Suprapubic skin (tissue), 4 donors: ENCODE measurements around the gene GRAMD4. TPM values are rescaled to one million over a fixed set of nuclear protein-coding genes. Genes with fewer than 3 reads are reported as not detected.

Experiments used
- DNase-seq, 2 donors: peaks; one replicate each; pipeline ENCODE4 v3.0.0-alpha.2; 2019; ENCODE audit warnings: low spot score in 2 of 2
- H3K27ac ChIP-seq: fragments of 200-600 bp; sonication (generic); one replicate; pipeline ENCODE4 v1.5.1; 2019
- H3K27me3 ChIP-seq: fragments of 200-600 bp; sonication (generic); one replicate; pipeline ENCODE4 v1.5.1; 2019
- H3K36me3 ChIP-seq: fragments of 200-600 bp; sonication (generic); one replicate; pipeline ENCODE4 v1.5.1; 2019
- H3K4me1 ChIP-seq: fragments of 200-600 bp; sonication (generic); one replicate; pipeline ENCODE4 v1.5.1; 2019
- H3K4me3 ChIP-seq: fragments of 200-600 bp; sonication (generic); one replicate; pipeline ENCODE4 v1.5.1; 2019; ENCODE audit warnings: mild to moderate bottlenecking
- H3K9me3 ChIP-seq: fragments of 200-600 bp; sonication (generic); one replicate; pipeline ENCODE4 v1.5.1; 2019
- EP300 ChIP-seq: sonication (generic); formaldehyde crosslinking; IDR thresholded peaks from one replicate; pipeline ENCODE4 v1.6.1; 2017; ENCODE audit warnings: antibody characterized with exemption
- POLR2A ChIP-seq, 2 donors: fragments of 450-650 bp; IDR thresholded peaks; one replicate each; pipeline ENCODE4 v1.6.1; 2017; ENCODE audit warnings: antibody characterized with exemption in 2 of 2, mild to moderate bottlenecking in 2 of 2, moderate library complexity in 2 of 2
- POLR2AphosphoS5 ChIP-seq, 3 donors: sonication (generic); formaldehyde crosslinking; IDR thresholded peaks; one replicate each; pipeline ENCODE4 v1.6.1; 2017; ENCODE audit warnings: antibody characterized with exemption in 3 of 3
- WGBS: methylation state at CpG from one replicate; pipeline ENCODE4 v1.1.5; 2018; 5-methylcytosine and 5-hydroxymethylcytosine counted together
- total RNA-seq, 4 donors: library from RNA; depleted of rRNA; stranded (reverse); fragments of >200 nt; gene quantifications; one replicate each; pipeline ENCODE4 v1.1.0, GENCODE V29; 2016
- TF ChIP-seq, protein P1 (sequence below), 2 donors: fragments of 200-600 bp in 1 of 2; fragments of 450-650 bp in 1 of 2; sonication (generic) in 1 of 2; IDR thresholded peaks; one replicate each; pipeline ENCODE4 v1.5.1; 2016 to 2019; ENCODE audit warnings: antibody characterized with exemption in 2 of 2, mild to moderate bottlenecking in 1 of 2, moderate library complexity in 1 of 2

GRAMD4 gene
- total RNA-seq, 4 donors from 2014 or later: 64.1 to 230 (median 164) TPM

DNA sequence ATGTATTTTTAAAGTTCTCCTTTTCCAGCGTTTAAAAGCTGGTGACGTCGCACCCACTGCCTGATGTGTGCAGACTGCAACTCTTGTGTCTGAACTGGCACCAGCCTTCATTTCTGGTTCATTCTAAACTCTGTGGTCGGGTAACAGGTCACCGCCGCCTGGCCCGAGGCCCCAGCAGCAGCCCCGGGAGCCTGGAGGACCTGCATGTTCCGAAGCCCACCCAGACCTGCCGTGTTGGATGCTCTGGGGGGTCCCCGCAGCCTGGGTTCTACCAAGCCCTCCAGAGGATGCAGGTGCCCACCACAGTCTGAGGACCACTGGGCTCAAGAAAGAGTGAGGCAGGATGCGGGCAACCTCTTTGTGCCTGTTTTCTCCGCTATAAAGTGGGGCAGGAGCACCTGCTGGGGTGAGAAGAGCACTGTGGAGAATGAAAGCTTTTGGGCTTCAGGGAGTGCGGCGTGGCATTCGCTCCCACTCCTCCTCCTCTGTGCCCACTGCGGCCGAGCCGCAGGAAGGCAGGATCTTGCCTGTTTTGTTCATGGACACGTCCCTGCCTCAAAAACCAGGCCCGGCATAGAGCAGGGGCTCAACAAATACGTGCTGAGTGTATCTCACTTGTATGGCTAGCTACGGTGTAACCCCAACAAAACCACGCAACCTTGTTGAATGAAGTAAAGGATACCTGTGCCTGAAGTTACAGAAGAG is 77.8 kb downstream of the GRAMD4 start:
- 96% methylated on average over 24 of the region's 24 CpGs for WGBS
- no peak for DNase-seq
- peaks cover 94% of the 10 kb centered on the region for H3K36me3 ChIP-seq
- no peaks in the 10 kb centered on the region for H3K27me3 ChIP-seq
- no peak overlapping the region for H3K4me3 ChIP-seq
- no peak for TF ChIP-seq POLR2A (IDR thresholded peaks at IDR 0.05)
- TF ChIP-seq EP300: no peak
- TF ChIP-seq, protein P1, sequence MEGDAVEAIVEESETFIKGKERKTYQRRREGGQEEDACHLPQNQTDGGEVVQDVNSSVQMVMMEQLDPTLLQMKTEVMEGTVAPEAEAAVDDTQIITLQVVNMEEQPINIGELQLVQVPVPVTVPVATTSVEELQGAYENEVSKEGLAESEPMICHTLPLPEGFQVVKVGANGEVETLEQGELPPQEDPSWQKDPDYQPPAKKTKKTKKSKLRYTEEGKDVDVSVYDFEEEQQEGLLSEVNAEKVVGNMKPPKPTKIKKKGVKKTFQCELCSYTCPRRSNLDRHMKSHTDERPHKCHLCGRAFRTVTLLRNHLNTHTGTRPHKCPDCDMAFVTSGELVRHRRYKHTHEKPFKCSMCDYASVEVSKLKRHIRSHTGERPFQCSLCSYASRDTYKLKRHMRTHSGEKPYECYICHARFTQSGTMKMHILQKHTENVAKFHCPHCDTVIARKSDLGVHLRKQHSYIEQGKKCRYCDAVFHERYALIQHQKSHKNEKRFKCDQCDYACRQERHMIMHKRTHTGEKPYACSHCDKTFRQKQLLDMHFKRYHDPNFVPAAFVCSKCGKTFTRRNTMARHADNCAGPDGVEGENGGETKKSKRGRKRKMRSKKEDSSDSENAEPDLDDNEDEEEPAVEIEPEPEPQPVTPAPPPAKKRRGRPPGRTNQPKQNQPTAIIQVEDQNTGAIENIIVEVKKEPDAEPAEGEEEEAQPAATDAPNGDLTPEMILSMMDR (IDR thresholded peaks at IDR 0.05): no peak
- no peak for TF ChIP-seq POLR2AphosphoS5 (IDR thresholded peaks at IDR 0.05)
- no peak overlapping the region for H3K27ac ChIP-seq
- H3K9me3 ChIP-seq: no peaks in the 10 kb centered on the region
- no peaks in the 10 kb centered on the region for H3K4me1 ChIP-seq

DNA sequence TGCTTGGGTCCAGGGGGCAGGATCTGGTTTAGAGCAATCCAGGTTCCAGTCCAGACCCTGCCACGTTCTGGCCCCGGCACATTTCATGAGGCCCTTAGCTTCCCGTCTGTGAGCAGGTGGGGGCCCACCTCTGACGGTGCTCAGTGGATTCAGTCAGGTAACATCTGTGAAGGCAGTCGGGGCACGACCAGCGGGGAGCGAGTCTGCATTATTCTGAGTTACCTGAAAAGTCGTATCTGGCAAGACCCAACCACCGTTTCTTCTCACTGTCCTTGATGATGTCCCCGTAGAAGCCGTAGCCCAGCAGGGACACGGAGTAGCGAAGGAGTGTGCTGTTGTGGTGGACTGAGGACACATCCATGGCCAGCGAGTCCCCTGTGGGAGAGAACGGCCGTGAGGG is 78.9 kb downstream of the GRAMD4 start:
- no peak overlapping the region for H3K4me3 ChIP-seq
- no peak for TF ChIP-seq POLR2AphosphoS5 (IDR thresholded peaks at IDR 0.05)
- H3K4me1 ChIP-seq: no peaks in the 10 kb centered on the region
- DNase-seq: no peak
- no peaks in the 10 kb centered on the region for H3K9me3 ChIP-seq
- H3K36me3 ChIP-seq: peaks cover 94% of the 10 kb centered on the region
- no peak overlapping the region for H3K27ac ChIP-seq
- no peaks in the 10 kb centered on the region for H3K27me3 ChIP-seq
- WGBS: 92% methylated on average over 17 of the region's 17 CpGs

DNA sequence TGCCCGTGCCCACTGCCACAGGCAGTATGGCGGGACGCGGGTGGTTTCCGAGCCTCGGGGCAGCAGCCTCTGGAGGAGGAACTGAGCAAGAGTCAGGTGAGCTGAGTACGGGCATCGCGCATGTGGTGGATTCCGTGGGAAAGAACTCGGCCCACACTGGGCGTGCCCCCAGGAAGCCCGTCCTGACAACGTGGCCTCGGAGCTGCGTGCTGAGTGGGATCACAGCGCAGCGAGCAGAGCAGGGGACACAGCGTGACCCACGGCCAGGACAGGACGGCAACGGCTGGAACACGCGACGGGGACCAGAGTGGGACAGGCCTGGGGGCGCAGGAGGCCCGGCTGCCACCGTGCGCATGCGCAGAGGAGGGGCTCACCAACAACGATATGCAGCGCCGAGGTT is 81.1 kb downstream of the GRAMD4 start:
- Histone ChIP-seq H3K9me3 (no peaks in the 10 kb centered on the region), H3K27ac (no peak overlapping the region), H3K4me3 (no peak overlapping the region), H3K27me3 (no peaks in the 10 kb centered on the region), H3K4me1 (no peaks in the 10 kb centered on the region), H3K36me3 (peaks cover 89% of the 10 kb centered on the region)
- TF ChIP-seq POLR2A (IDR thresholded peaks at IDR 0.05): no peak
- TF ChIP-seq, protein P1 (IDR thresholded peaks at IDR 0.05): no peak
- no peak for TF ChIP-seq EP300
- TF ChIP-seq POLR2AphosphoS5 (IDR thresholded peaks at IDR 0.05): no peak
- DNase-seq: no peak
- 91% methylated on average over 27 of the region's 33 CpGs for WGBS

DNA sequence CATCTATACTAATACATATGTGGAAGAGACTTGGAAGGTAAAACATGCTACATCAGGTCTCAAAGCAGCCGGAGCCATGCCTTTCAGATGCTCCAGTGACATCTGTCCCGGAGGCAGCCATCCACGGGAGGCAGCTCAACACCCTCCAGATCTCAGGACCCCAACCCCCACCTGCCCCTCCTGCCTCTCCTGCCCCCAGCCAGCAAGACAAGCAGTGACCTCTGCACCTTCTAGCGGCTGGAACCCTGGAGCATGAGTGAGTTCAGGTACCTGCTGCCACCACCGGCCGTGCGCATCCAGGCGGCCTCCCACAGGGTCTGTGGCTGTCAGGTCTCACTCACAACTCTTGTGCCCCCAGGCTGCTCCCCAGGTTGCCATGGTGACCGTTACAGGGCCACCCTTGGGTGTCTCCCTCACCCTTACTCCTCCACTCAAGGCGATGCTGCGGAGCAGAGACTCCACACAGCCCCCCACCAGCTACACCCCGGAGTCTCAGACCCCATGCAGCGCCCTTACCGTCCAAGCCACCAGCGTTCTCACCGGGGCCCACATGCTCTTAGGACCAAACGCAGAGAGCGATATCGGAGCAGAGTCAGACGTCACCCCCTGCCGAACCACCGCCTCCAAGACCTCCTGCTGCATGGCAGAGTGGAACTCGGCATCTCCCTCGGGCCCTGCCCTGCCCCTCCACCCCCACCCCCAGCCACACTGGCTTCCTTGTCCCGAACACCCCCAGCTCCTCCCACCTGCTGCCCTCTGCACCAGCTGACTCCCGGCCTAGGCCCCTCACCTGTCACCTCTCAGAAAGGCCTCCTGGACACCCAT is 83.2 kb downstream of the GRAMD4 start:
- no peak overlapping the region for H3K4me3 ChIP-seq
- 95% methylated on average over 18 of the region's 26 CpGs for WGBS
- DNase-seq: no peak
- TF ChIP-seq EP300 (no peak), POLR2AphosphoS5 (IDR thresholded peaks at IDR 0.05) (no peak), POLR2A (IDR thresholded peaks at IDR 0.05) (no peak)
- TF ChIP-seq, protein P1 (IDR thresholded peaks at IDR 0.05): no peak
- no peaks in the 10 kb centered on the region for H3K4me1 ChIP-seq
- H3K27me3 ChIP-seq: no peaks in the 10 kb centered on the region
- peaks cover 91% of the 10 kb centered on the region for H3K36me3 ChIP-seq
- no peak overlapping the region for H3K27ac ChIP-seq
- H3K9me3 ChIP-seq: no peaks in the 10 kb centered on the region

DNA sequence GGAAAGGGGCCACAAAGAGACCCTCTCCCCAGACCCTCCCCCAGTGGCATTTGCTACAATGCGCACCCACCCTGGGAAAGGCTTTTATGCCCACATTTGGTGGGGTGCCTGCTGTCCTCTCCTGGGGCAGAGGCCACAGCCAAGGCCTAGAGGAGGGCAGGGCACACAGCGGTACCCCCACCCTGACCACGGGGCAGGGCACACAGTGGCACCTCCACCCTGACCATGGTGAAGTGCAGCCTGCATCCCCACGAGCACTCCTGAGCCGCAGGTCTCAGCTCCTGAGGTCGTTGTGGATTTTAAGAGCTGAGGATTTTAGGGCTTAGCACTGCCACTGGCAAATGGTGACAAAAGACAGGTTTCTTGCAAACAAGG is 83.8 kb downstream of the GRAMD4 start:
- Histone ChIP-seq H3K9me3 (no peaks in the 10 kb centered on the region), H3K36me3 (peaks cover 91% of the 10 kb centered on the region), H3K4me3 (no peak overlapping the region), H3K27me3 (no peaks in the 10 kb centered on the region), H3K27ac (no peak overlapping the region), H3K4me1 (no peaks in the 10 kb centered on the region)
- no peak for DNase-seq
- 98% methylated on average over 4 of the region's 6 CpGs for WGBS
- TF ChIP-seq POLR2A (IDR thresholded peaks at IDR 0.05) (no peak), POLR2AphosphoS5 (IDR thresholded peaks at IDR 0.05) (no peak), EP300 (no peak)
- TF ChIP-seq, protein P1 (IDR thresholded peaks at IDR 0.05): no peak
